Mesendoderm (in vitro differentiated cells): ENCODE measurements around the gene CDK6.

Experiments
- DNase-seq: peaks from one replicate; pipeline ENCODE4 v3.0.0; 2013
- H2AK5ac ChIP-seq: 2 replicates; pipeline ENCODE4 v1.6.1; 2013; ENCODE audit warnings: low read length, inconsistent platforms
- H2BK120ac ChIP-seq: 2 replicates; pipeline ENCODE4 v1.6.1; 2013; ENCODE audit warnings: low read depth, mild to moderate bottlenecking, low read length, moderate library complexity, mixed read lengths
- H2BK15ac ChIP-seq: replicated peaks from 2 replicates; pipeline ENCODE4 v1.6.1; 2013; ENCODE audit warnings: low read depth, mild to moderate bottlenecking, moderate library complexity
- H2BK5ac ChIP-seq: 2 replicates; pipeline ENCODE4 v1.6.1; 2013; ENCODE audit warnings: low read length, inconsistent platforms
- H3K18ac ChIP-seq: 2 replicates; pipeline ENCODE4 v1.6.1; 2013; ENCODE audit warnings: mild to moderate bottlenecking, low read length, mixed read lengths
- H3K23ac ChIP-seq: one replicate; pipeline ENCODE4 v1.6.1; 2013; ENCODE audit warnings: low read length
- H3K27ac ChIP-seq: 2 replicates; pipeline ENCODE4 v1.5.1; 2013; ENCODE audit warnings: low read depth, mild to moderate bottlenecking, inconsistent platforms, low read length, moderate library complexity
- H3K27me3 ChIP-seq: 2 replicates; pipeline ENCODE4 v1.6.1; 2013; ENCODE audit warnings: low read length, control low read depth, mild to moderate bottlenecking, inconsistent platforms; ENCODE audit not compliant: insufficient read depth, poor library complexity
- H3K36me3 ChIP-seq: 2 replicates; pipeline ENCODE4 v1.6.1; 2013; ENCODE audit warnings: low read length, inconsistent platforms; ENCODE audit not compliant: control insufficient read depth, insufficient read depth
- H3K4ac ChIP-seq: one replicate; pipeline ENCODE4 v1.6.1; 2013; ENCODE audit warnings: low read depth, mild to moderate bottlenecking, low read length, moderate library complexity
- H3K4me1 ChIP-seq: 2 replicates; pipeline ENCODE4 v1.6.1; 2013; ENCODE audit warnings: low read depth, low read length, inconsistent platforms; ENCODE audit not compliant: control insufficient read depth
- H3K4me2 ChIP-seq: 2 replicates; pipeline ENCODE4 v1.6.1; 2013; ENCODE audit warnings: low read length
- H3K4me3 ChIP-seq: 2 replicates; pipeline ENCODE4 v1.5.1; 2013; ENCODE audit warnings: mild to moderate bottlenecking, low read length
- H3K56ac ChIP-seq: one replicate; pipeline ENCODE4 v1.6.1; 2013; ENCODE audit warnings: low read length
- H3K79me1 ChIP-seq: 2 replicates; pipeline ENCODE4 v1.6.1; 2013; ENCODE audit warnings: low read length, inconsistent platforms
- H3K79me2 ChIP-seq: 2 replicates; pipeline ENCODE4 v1.6.1; 2013; ENCODE audit warnings: mild to moderate bottlenecking, low read length; ENCODE audit not compliant: control insufficient read depth, insufficient read depth
- H3K9ac ChIP-seq: 2 replicates; pipeline ENCODE4 v1.6.1; 2013; ENCODE audit warnings: low read length, inconsistent platforms
- H4K5ac ChIP-seq: one replicate; pipeline ENCODE4 v1.6.1; 2013; ENCODE audit warnings: low read length
- H4K8ac ChIP-seq: one replicate; pipeline ENCODE4 v1.6.1; 2013; ENCODE audit warnings: low read depth, mild to moderate bottlenecking, control low read depth, low read length, moderate library complexity
- WGBS: extraction: QIAGEN DNeasy Blood & Tissue Kit; methylation state at CpG from one replicate; pipeline ENCODE4 v1.1.7; 2013; ENCODE audit warnings: low lambda C conversion rate, missing lambda C conversion rate; ENCODE audit not compliant: insufficient coverage; ENCODE audit errors: extremely low coverage; 5-methylcytosine and 5-hydroxymethylcytosine counted together

CDK6 gene

DNA sequence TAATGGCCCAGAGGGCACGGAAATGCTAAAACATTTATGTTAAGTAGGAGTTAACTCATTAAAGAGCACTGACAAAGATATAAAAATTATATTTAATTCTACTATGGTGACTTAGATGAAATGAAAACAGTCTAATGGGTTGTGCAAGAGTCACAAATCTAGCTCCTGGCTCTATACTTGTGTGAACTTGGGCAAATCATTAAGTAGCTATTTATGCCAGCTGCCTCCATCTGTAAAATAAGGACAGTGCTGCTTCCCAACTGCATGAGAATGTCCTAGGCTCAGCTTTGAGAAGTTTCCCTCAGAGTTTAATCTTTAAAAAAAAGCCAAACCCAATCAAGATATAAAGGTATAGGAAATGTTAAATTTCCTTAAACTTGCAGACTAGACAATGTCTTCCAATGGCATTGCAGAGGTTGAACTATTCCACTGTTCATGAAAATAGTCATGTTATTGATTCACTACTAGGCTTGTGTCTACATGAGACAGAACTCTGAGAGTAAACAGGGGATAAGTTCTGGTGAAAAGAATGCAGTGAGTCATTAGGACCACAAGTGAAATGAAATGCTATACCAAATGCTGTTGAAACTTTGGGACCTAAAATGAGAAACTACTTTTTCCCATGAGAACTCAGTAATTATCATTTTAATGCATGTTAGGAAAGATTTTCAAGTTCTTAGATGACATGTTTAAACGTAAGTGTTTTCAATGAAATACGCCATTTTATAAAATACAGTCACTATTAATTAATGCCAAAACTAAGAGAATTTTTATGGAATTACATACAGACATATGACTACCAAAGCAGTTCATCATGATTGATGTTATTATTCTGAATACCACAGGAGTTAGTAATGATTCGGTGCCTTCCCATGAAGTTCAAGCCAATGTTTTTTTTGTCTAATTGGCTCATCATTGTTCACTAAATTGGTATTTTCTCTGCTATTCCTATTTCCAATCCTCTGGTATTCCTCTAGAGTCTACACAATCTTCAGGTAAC is 84.2 kb downstream of the CDK6 start:
- no peaks in the 10 kb centered on the region for H3K79me2 ChIP-seq
- no peak overlapping the region for H4K5ac ChIP-seq
- no peaks in the 10 kb centered on the region for H3K79me1 ChIP-seq
- WGBS: no CpG with 5 or more reads among the region's 4 CpGs
- no peak overlapping the region for H3K23ac ChIP-seq
- H3K9ac ChIP-seq: no peak overlapping the region
- H3K4me2 ChIP-seq: no peak overlapping the region
- no peak overlapping the region for H2BK15ac ChIP-seq
- no peak overlapping the region for H3K27ac ChIP-seq
- no peaks in the 10 kb centered on the region for H3K27me3 ChIP-seq
- H3K4me3 ChIP-seq: no peak overlapping the region
- H3K36me3 ChIP-seq: no peaks in the 10 kb centered on the region
- no peak overlapping the region for H3K18ac ChIP-seq
- no peak overlapping the region for H2BK120ac ChIP-seq
- peaks cover 6% of the 10 kb centered on the region for H3K4me1 ChIP-seq
- peak; percentile 14 for DNase-seq
- H2BK5ac ChIP-seq: no peak overlapping the region
- H4K8ac ChIP-seq: no peak overlapping the region
- H3K56ac ChIP-seq: no peak overlapping the region
- no peak overlapping the region for H2AK5ac ChIP-seq
- H3K4ac ChIP-seq: no peak overlapping the region

DNA sequence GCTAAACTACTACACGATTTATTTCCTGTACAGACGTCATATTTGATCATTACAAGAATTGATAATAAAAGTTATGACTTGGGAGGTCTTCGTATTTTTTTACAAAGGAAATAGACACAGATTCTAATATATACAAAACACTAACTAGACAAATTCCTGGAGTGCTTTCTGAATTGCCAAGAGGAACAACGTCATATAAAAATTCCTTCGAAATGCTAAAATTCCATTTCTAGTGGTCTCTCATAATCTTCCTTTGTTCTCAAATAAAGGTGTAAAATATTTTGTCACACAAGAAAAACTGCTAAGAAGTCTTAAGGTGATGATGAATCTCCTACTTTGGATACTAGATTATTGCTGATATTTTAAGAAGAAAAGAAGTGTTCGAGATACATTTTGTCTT is 85.4 kb downstream of the CDK6 start:
- Histone ChIP-seq H3K4me2 (no peak overlapping the region), H3K27me3 (no peaks in the 10 kb centered on the region), H3K4me1 (peaks cover 6% of the 10 kb centered on the region), H2AK5ac (no peak overlapping the region), H3K56ac (no peak overlapping the region), H3K4me3 (no peak overlapping the region), H3K79me1 (no peaks in the 10 kb centered on the region), H3K79me2 (no peaks in the 10 kb centered on the region), H4K5ac (no peak overlapping the region), H3K27ac (no peak overlapping the region), H3K9ac (no peak overlapping the region), H3K18ac (no peak overlapping the region), H2BK15ac (no peak overlapping the region), H3K36me3 (no peaks in the 10 kb centered on the region), H2BK120ac (no peak overlapping the region), H4K8ac (no peak overlapping the region), H3K4ac (no peak overlapping the region), H2BK5ac (no peak overlapping the region), H3K23ac (no peak overlapping the region)
- WGBS: no CpG with 5 or more reads among the region's 6 CpGs
- DNase-seq: no peak

DNA sequence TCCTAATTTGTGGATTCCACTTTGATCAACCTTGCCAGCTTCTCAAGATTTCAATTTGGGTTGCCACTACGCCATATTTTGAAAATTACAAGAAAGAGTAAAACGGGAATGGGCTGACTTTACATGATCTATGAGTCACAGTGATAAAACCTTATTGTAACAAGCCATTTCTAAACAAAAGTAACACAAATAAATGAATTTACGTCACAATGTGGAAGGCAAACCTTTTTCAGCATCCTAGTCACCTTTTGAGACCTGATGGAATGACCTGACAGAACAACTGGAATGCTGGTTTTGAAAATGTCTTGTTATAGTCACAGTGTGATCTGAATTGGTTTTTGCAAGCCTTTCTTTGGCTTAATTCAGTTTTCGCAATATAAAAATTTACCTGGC is 85.9 kb downstream of the CDK6 start:
- H3K56ac ChIP-seq: no peak overlapping the region
- no peaks in the 10 kb centered on the region for H3K27me3 ChIP-seq
- no peak overlapping the region for H3K4me3 ChIP-seq
- peaks cover 6% of the 10 kb centered on the region for H3K4me1 ChIP-seq
- no peak overlapping the region for H2BK5ac ChIP-seq
- H3K4me2 ChIP-seq: no peak overlapping the region
- H2BK15ac ChIP-seq: no peak overlapping the region
- no peak overlapping the region for H4K5ac ChIP-seq
- H3K27ac ChIP-seq: no peak overlapping the region
- no peak overlapping the region for H2BK120ac ChIP-seq
- H3K9ac ChIP-seq: no peak overlapping the region
- H3K36me3 ChIP-seq: no peaks in the 10 kb centered on the region
- no peaks in the 10 kb centered on the region for H3K79me1 ChIP-seq
- H3K23ac ChIP-seq: no peak overlapping the region
- H3K18ac ChIP-seq: no peak overlapping the region
- no peak overlapping the region for H4K8ac ChIP-seq
- no peak overlapping the region for H3K4ac ChIP-seq
- no peak for DNase-seq
- WGBS: no CpG with 5 or more reads among the region's 4 CpGs
- H3K79me2 ChIP-seq: no peaks in the 10 kb centered on the region
- H2AK5ac ChIP-seq: no peak overlapping the region

DNA sequence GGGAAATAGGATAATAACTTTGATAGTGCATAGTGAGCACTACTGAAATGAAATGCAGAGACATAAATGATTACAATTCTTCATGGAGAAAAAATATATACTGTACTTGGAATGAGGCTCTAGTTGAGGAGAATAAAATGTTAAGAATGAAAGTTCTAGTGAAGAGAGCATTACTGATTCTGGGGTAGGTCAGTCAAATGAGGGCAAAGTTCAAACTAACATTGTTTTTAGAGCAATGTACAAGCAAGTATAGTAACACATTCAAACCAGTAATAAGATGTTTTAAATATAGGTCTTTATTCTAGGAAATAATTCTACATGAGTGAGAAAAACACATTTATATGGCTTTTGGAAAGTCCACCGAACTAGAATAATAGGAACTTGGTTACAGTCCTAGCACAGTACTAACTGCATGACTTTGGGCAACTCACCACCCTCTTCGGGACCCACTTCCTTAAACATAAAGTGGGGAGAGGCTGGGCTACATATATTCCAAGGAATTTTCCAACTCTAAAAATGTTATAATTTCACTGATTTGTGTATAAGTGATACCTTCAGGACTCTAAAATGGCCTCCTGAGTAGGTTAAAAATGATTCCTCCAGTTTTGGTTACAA is 86.4 kb downstream of the CDK6 start:
- Histone ChIP-seq H3K18ac (no peak overlapping the region), H3K79me1 (no peaks in the 10 kb centered on the region), H2BK15ac (no peak overlapping the region), H3K9ac (no peak overlapping the region), H3K23ac (no peak overlapping the region), H3K27me3 (no peaks in the 10 kb centered on the region), H2BK120ac (no peak overlapping the region), H3K56ac (no peak overlapping the region), H3K4me2 (no peak overlapping the region), H3K79me2 (no peaks in the 10 kb centered on the region), H4K5ac (no peak overlapping the region), H3K27ac (no peak overlapping the region), H3K4ac (no peak overlapping the region), H3K4me1 (peaks cover 1% of the 10 kb centered on the region), H3K36me3 (no peaks in the 10 kb centered on the region), H2BK5ac (no peak overlapping the region), H2AK5ac (no peak overlapping the region), H3K4me3 (no peak overlapping the region), H4K8ac (no peak overlapping the region)
- WGBS: no CpG with 5 or more reads among the region's 2 CpGs
- no peak for DNase-seq

DNA sequence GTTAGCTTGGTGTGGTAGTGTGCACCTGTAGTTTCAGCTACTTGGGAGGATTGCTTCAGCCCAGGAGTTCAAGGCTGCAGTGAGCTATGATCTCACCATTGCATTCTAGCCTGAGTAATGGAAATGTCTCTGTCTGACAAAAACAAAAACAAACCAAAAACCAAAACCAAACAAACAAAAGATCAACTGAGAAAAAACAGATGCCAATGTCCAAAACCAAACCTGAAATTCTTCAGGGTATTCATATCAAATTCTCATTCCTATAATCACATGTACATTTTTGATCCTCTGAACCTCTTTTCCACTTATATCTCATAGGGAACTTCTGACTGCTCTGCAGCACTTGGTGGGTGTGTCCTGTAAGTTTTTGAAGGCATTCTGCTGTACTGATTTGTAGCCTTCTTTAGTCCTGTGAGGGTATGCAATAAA is 87.0 kb downstream of the CDK6 start:
- Histone ChIP-seq H2BK5ac (no peak overlapping the region), H3K56ac (no peak overlapping the region), H4K5ac (no peak overlapping the region), H3K79me2 (no peaks in the 10 kb centered on the region), H3K27ac (no peak overlapping the region), H3K4me3 (no peak overlapping the region), H3K36me3 (no peaks in the 10 kb centered on the region), H2BK15ac (no peak overlapping the region), H4K8ac (no peak overlapping the region), H3K79me1 (no peaks in the 10 kb centered on the region), H3K9ac (no peak overlapping the region), H3K4me1 (no peaks in the 10 kb centered on the region), H2AK5ac (no peak overlapping the region), H2BK120ac (no peak overlapping the region), H3K18ac (no peak overlapping the region), H3K23ac (no peak overlapping the region), H3K27me3 (no peaks in the 10 kb centered on the region), H3K4me2 (no peak overlapping the region), H3K4ac (no peak overlapping the region)
- DNase-seq: no peak
